Activated CD8-positive, alpha-beta T cell treated with anti-CD3 and anti-CD28 coated beads for 36 hours (primary cell): ENCODE data around the gene TRAF1. TPM values are rescaled to one million over a fixed set of nuclear protein-coding genes. Genes with fewer than 3 reads are reported as not detected.

ENCODE experiments used
- ATAC-seq: fragments of 200-7000 bp; cut with Tn5 transposase; one replicate; pipeline ENCODE4 v1.10.0; 2021; ENCODE audit warnings: mild to moderate bottlenecking, moderate library complexity
- CTCF ChIA-PET: fragments of 350-600 bp; sonication (Branson Sonifier 250); formaldehyde crosslinking; loops from one replicate; lab custom pipeline; 2021; ENCODE audit warnings: antibody characterized with exemption; lab: Charles Lee
- POLR2A ChIA-PET: fragments of 350-600 bp; sonication (Branson Sonifier 250); formaldehyde crosslinking; loops from one replicate; lab custom pipeline; 2021; ENCODE audit warnings: antibody characterized with exemption; lab: Charles Lee
- DNase-seq: peaks from one replicate; pipeline ENCODE4 v3.0.0-alpha.2; 2020
- H3K27ac Mint-ChIP-seq: one replicate; pipeline ENCODE4 v1.8.0; 2021; ENCODE audit warnings: mild to moderate bottlenecking, mixed read lengths
- H3K27me3 Mint-ChIP-seq: one replicate; pipeline ENCODE4 v1.8.0; 2021; ENCODE audit warnings: mixed read lengths
- H3K36me3 Mint-ChIP-seq: one replicate; pipeline ENCODE4 v1.8.0; 2021; ENCODE audit warnings: low read depth, mixed read lengths
- H3K4me1 Mint-ChIP-seq: one replicate; pipeline ENCODE4 v1.8.0; 2021; ENCODE audit warnings: low read depth, mixed read lengths
- H3K4me3 Mint-ChIP-seq: one replicate; pipeline ENCODE4 v1.8.0; 2021; ENCODE audit warnings: mild to moderate bottlenecking, moderate library complexity, mixed read lengths
- H3K9me3 Mint-ChIP-seq: one replicate; pipeline ENCODE4 v1.8.0; 2021; ENCODE audit warnings: mixed read lengths
- intact Hi-C: fragments of 100-400 bp; cut with micrococcal nuclease; formaldehyde crosslinking; loops from one replicate; pipeline ENCODE4 v1.10.0; 2022
- total RNA-seq, 2 experiments: library from RNA; stranded (reverse); gene quantifications; one replicate each; pipeline ENCODE4 v1.2.3, GENCODE V29; 2021
- TF ChIP-seq, protein P1 (sequence below): fragments of 200-600 bp; IDR thresholded peaks from one replicate; pipeline ENCODE4 v1.8.0; 2022; ENCODE audit warnings: antibody characterized with exemption, mild to moderate bottlenecking

The TRAF1 gene
- total RNA-seq, 2 experiments from 2014 or later = 147 to 150 TPM

DNA sequence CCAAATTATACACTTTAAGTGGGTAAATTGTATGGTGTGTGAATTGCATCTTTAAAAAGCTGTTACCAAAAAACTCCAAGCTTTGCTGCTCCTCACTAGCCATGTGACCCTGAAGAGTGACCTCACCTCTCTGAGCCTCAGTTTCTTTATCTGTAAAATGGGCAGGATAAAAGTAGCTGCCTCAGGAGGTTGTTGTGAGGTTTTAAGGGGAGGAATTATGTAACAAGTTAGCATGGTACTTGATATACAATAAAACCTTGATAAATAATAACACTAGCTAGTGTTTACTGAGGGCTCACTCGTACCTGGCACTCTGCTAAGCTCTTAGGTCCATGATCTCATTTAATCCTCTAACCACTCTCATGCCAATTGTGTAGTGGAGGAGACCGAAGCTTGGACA is 30.6 kb downstream of the TRAF1 start:
- H3K27ac Mint-ChIP-seq = peak overlapping the region; percentile 87
- H3K27me3 Mint-ChIP-seq = no peaks in the 10 kb centered on the region
- TF ChIP-seq, protein P1, sequence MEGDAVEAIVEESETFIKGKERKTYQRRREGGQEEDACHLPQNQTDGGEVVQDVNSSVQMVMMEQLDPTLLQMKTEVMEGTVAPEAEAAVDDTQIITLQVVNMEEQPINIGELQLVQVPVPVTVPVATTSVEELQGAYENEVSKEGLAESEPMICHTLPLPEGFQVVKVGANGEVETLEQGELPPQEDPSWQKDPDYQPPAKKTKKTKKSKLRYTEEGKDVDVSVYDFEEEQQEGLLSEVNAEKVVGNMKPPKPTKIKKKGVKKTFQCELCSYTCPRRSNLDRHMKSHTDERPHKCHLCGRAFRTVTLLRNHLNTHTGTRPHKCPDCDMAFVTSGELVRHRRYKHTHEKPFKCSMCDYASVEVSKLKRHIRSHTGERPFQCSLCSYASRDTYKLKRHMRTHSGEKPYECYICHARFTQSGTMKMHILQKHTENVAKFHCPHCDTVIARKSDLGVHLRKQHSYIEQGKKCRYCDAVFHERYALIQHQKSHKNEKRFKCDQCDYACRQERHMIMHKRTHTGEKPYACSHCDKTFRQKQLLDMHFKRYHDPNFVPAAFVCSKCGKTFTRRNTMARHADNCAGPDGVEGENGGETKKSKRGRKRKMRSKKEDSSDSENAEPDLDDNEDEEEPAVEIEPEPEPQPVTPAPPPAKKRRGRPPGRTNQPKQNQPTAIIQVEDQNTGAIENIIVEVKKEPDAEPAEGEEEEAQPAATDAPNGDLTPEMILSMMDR = no peak
- ChIA-PET CTCF (interaction anchor here (1.0 to 1.1 kb wide), 3 partner anchors 24 to 140 kb away, joined by 3 to 4 read pairs (median 3); no protein-coding TSS in a partner anchor), POLR2A (interaction anchor here (0.6 to 67.1 kb wide), 4 partner anchors 1 to 176 kb away, joined by 3 to 2439 read pairs (median 1221); partner anchors contain the start of genes PHF19 and TRAF1)
- H3K4me3 Mint-ChIP-seq = no peak overlapping the region
- H3K36me3 Mint-ChIP-seq = peaks cover 56% of the 10 kb centered on the region
- peaks cover 3% of the 10 kb centered on the region for H3K9me3 Mint-ChIP-seq
- ATAC-seq (no peak), DNase-seq (no peak)
- intact Hi-C loops = loop anchor here (10.0 kb wide), 1 partner anchor 51 kb away; the partner anchor contains the start of gene PSMD5
- peaks cover 83% of the 10 kb centered on the region for H3K4me1 Mint-ChIP-seq

DNA sequence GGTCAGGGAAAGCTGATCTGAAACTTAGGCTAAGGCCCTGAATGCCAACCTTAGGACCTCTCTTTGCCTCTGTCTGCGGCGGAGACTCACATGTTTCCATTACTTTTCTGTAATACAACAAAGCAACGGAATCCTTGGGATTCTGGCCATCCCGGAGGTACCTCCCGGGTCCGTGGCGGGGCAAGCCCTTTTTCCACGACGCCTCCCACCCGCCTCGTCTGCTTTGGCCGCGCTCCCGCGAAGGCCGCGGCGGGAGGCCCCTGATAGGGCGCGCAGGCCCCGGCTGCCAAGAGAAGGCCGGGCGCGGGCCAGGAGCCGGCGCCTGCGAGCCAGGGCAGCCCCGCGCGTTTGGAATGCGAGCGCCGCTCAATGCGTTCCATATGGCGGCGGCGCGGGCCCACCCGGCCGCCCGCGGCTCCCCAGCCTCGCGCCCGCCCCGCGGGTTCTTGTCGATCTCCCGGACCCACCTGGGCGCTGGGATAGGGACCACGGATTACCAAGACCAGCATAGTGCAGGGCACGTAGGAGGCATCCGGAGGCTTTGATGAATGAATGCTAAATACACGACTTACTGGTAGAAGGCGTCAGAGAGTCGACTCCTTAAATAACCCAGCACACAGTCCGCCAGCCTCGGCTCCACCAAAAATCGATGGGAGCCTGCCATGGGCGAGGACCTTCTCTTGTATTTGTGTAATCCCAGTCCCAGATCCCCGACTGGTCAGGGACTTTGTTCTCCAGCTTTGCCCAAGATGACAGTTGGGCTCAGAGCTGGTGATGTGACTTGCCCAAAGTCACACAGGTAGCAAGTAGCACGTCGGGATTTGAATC is 32.1 kb downstream of the TRAF1 start:
- no peak overlapping the region for H3K4me3 Mint-ChIP-seq
- ChIA-PET CTCF (interaction anchor here (2.0 kb wide), 1 partner anchor 22 kb away, joined by 5 read pairs; no protein-coding TSS in a partner anchor), POLR2A (interaction anchor here (1.3 to 67.1 kb wide), 4 partner anchors 0 to 101 kb away, joined by 3 to 2439 read pairs (median 1235); partner anchors contain the start of genes FBXW2, PHF19, PSMD5 and TRAF1)
- H3K36me3 Mint-ChIP-seq = peaks cover 58% of the 10 kb centered on the region
- peak overlapping the region; percentile 98 for H3K27ac Mint-ChIP-seq
- TF ChIP-seq, protein P1 = no peak
- ATAC-seq = no peak
- intact Hi-C loops = loop anchor here (5.0 to 10.0 kb wide), 2 partner anchors 33 to 50 kb away; partner anchors contain the start of genes PSMD5 and TRAF1
- DNase-seq = no peak
- H3K27me3 Mint-ChIP-seq = no peaks in the 10 kb centered on the region
- peaks cover 83% of the 10 kb centered on the region for H3K4me1 Mint-ChIP-seq
- peaks cover 3% of the 10 kb centered on the region for H3K9me3 Mint-ChIP-seq

DNA sequence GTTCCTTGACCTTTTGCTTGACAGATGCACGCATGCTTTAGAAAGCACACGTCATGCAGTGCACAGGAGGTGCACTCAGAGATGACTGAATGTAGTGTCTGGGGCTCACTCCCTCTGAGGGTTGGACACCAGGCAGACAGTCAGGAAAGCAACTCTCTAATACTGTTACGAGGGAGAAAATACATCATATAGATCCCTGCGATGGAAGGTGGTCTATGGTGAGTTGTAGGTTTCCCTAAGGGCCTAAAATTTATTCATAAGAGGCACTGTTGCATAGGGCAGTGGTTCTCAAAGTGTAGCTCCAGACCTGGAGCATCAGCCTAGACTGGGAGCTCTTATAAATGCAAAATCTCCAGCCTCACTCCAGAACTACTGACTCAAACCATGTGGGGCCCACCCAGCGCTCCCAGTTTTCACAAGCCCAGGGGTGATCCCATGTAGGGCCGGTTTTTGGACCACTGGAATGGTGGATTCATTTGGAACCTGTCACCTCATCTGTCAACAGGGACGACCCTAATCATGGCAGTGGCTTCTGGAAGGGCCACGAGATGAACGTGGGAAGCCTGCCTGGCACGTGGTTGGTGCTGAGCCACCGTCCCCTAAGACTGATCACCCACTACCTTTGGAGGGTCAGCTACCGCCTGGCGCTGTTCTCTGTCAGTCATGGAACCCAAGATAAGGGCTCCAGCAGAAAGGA is 32.8 kb downstream of the TRAF1 start:
- peak overlapping the region; percentile 98 for H3K27ac Mint-ChIP-seq
- H3K36me3 Mint-ChIP-seq = peaks cover 56% of the 10 kb centered on the region
- ChIA-PET CTCF (interaction anchor here (1.3 to 2.0 kb wide), 3 partner anchors 13 to 42 kb away, joined by 5 to 7 read pairs (median 6); no protein-coding TSS in a partner anchor), POLR2A (interaction anchor here (0.9 to 67.1 kb wide), 6 partner anchors 1 to 278 kb away, joined by 3 to 2439 read pairs (median 18); partner anchors contain the start of genes FBXW2, PHF19, PSMD5 and TRAF1)
- peaks cover 3% of the 10 kb centered on the region for H3K9me3 Mint-ChIP-seq
- no peaks in the 10 kb centered on the region for H3K27me3 Mint-ChIP-seq
- DNase-seq (no peak), ATAC-seq (peak; percentile 4)
- intact Hi-C loops = loop anchor here (2.0 to 10.0 kb wide), 3 partner anchors 17 to 49 kb away; partner anchors contain the start of genes PHF19, PSMD5 and TRAF1
- H3K4me1 Mint-ChIP-seq = peaks cover 85% of the 10 kb centered on the region
- TF ChIP-seq, protein P1 = no peak
- H3K4me3 Mint-ChIP-seq = peak overlapping the region; percentile 79

DNA sequence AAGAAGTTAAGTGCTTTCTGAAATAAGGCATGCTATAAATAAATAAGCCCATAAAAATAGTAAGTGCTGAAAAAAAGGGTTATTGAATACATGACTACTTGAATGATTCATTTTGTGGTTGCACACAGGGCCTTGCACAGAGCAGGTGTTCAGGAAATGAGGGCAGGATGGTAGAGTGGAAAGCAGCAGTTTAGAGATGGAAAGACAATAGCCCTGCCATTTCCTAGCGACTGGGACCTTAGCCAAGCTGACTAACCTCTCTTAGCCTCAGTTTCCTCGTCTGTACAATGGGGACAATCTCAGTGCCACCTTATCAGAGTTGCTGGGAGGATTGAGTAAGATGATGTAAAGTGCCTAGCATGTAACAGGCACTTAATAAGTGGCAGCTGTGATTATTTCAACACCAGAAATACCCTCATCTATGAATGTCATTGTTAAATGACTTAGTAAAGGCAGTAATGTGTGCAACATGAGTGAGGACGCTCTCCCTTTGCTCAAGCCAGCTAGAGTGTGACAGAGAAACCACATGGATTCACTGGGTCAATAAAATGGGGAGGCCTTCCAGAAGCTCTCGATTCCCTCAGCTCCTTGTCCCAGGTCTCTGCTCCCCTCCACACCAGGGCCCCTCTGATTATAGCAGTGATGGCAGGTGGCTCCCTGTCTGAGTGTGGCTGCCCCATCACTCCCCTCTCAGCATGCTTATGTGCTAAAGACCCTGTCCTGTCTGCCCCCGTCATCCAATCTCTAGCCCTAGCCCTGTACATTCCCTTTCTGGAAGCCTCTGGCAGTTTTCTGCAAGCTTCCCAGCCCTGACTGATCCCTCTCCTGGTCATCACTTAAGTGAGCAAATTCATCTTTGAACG is 33.6 kb downstream of the TRAF1 start:
- CTCF ChIA-PET = interaction anchor here (1.2 to 2.0 kb wide), 5 partner anchors 12 to 43 kb away, joined by 4 to 7 read pairs (median 5); no protein-coding TSS in a partner anchor
- ATAC-seq (peak; percentile 38), DNase-seq (peak; percentile 83)
- TF ChIP-seq, protein P1 = no peak
- Mint-ChIP-seq H3K4me3 (peak overlapping the region; percentile 79), H3K9me3 (peaks cover 3% of the 10 kb centered on the region), H3K27ac (peak overlapping the region; percentile 98), H3K36me3 (peaks cover 51% of the 10 kb centered on the region), H3K4me1 (peaks cover 84% of the 10 kb centered on the region), H3K27me3 (no peaks in the 10 kb centered on the region)
- intact Hi-C loops = loop anchor here (2.0 to 10.0 kb wide), 3 partner anchors 16 to 48 kb away; partner anchors contain the start of genes PHF19, PSMD5 and TRAF1
- POLR2A ChIA-PET = interaction anchor here (0.5 to 67.1 kb wide), 10 partner anchors 2 to 296 kb away, joined by 3 to 2439 read pairs (median 4); partner anchors contain the start of genes FBXW2, PHF19, PSMD5 and TRAF1
